ENCODE results near the gene RBFOX2.

- TF ChIP-seq CTCF (conservative IDR thresholded peaks at IDR 0.05 in 1 of 2, IDR thresholded peaks at IDR 0.05 in 1 of 2; ENCODE audit: extremely low read depth in 1 of 2, insufficient read depth in 1 of 2, low read depth in 1 of 2, low read length in 2 of 2) (no peak), EZH2 (IDR thresholded peaks at IDR 0.05; ENCODE audit: borderline replicate concordance, low read length) (no peak)
Observed at GRCh38 chr22:36026741-36027140, 1.9 kb downstream of the RBFOX2 start.
